ENCODE measurements around the gene ZNF366. TPM values are rescaled to one million over a fixed set of nuclear protein-coding genes. Genes with fewer than 3 reads are reported as not detected.
A peak's percentile ranks its signal among the peaks of the same experiment; 100 is the strongest.

The ZNF366 gene
- total and polyA plus RNA-seq, 2 of the 13 experiments (the other 11 are each of a cell fraction or from before 2014, with no cell fraction given): not detected

DNA sequence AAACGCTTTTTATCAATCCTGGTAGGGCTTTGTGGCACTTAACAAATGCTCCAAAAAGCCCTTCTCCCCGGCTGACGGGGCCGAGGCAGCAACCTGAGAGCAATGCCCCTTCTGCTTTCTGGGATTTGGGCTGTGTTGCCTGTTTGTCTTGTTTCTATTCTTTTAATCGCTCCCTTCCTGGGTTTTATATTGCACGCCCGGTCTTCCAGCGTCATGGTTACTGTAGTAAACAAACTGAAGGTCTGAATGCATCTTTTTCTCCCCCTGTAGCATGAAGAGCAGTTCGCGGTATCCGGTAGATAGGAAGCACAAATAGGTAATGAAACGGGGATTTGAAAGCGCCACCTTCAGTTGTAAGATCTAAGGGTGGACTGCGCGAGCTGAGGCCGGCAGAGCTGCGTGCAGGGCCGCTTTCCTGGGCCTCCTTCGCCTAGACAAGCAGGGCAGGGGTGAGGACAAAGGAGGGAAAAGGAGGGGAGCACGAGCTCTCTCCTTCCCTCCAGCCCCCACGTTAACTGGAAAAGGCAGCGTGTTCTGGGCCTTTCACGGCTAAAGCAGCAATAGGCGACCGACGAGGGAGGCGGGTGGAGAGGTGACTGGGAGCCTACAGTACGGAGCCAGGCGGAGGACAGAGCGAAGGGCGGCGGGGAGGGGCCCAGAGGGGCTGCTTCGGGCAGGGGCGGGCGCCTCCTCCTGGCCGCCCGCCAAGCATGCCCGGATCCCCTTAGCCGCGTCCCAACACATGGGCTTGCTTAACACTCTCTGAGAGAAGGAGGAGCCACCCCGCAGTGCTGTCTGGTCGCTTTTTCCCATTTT lies 49.3 kb upstream of the ZNF366 start (continued):
- TF ChIP-seq, protein P1, sequence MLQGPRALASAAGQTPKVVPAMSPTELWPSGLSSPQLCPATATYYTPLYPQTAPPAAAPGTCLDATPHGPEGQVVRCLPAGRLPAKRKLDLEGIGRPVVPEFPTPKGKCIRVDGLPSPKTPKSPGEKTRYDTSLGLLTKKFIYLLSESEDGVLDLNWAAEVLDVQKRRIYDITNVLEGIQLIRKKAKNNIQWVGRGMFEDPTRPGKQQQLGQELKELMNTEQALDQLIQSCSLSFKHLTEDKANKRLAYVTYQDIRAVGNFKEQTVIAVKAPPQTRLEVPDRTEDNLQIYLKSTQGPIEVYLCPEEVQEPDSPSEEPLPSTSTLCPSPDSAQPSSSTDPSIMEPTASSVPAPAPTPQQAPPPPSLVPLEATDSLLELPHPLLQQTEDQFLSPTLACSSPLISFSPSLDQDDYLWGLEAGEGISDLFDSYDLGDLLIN (CRISPR knock-in tag; IDR thresholded peaks at IDR 0.05; ENCODE audit: borderline replicate concordance): no peak
- TF ChIP-seq LRRFIP1 (CRISPR knock-in tag; conservative IDR thresholded peaks at IDR 0.05): no peak
- TF ChIP-seq, protein P2, sequence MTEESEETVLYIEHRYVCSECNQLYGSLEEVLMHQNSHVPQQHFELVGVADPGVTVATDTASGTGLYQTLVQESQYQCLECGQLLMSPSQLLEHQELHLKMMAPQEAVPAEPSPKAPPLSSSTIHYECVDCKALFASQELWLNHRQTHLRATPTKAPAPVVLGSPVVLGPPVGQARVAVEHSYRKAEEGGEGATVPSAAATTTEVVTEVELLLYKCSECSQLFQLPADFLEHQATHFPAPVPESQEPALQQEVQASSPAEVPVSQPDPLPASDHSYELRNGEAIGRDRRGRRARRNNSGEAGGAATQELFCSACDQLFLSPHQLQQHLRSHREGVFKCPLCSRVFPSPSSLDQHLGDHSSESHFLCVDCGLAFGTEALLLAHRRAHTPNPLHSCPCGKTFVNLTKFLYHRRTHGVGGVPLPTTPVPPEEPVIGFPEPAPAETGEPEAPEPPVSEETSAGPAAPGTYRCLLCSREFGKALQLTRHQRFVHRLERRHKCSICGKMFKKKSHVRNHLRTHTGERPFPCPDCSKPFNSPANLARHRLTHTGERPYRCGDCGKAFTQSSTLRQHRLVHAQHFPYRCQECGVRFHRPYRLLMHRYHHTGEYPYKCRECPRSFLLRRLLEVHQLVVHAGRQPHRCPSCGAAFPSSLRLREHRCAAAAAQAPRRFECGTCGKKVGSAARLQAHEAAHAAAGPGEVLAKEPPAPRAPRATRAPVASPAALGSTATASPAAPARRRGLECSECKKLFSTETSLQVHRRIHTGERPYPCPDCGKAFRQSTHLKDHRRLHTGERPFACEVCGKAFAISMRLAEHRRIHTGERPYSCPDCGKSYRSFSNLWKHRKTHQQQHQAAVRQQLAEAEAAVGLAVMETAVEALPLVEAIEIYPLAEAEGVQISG (CRISPR knock-in tag; IDR thresholded peaks at IDR 0.05): peak; percentile 70
- TF ChIP-seq DZIP1 (CRISPR knock-in tag; IDR thresholded peaks at IDR 0.05): no peak
- TF ChIP-seq ZNF513 (CRISPR knock-in tag; conservative IDR thresholded peaks at IDR 0.05): no peak
- 0 out of 2 replicates have a peak, but pooled peaks have one; percentile 30 for TF ChIP-seq ZNF501 (CRISPR knock-in tag; IDR thresholded peaks at IDR 0.05)
- TF ChIP-seq, protein P3, sequence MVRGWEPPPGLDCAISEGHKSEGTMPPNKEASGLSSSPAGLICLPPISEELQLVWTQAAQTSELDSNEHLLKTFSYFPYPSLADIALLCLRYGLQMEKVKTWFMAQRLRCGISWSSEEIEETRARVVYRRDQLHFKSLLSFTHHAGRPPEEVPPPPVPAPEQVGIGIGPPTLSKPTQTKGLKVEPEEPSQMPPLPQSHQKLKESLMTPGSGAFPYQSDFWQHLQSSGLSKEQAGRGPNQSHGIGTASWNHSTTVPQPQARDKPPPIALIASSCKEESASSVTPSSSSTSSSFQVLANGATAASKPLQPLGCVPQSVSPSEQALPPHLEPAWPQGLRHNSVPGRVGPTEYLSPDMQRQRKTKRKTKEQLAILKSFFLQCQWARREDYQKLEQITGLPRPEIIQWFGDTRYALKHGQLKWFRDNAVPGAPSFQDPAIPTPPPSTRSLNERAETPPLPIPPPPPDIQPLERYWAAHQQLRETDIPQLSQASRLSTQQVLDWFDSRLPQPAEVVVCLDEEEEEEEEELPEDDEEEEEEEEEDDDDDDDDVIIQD (CRISPR knock-in tag; IDR thresholded peaks at IDR 0.05; ENCODE audit: low read depth): no peak
- TF ChIP-seq CCAR2 (optimal IDR thresholded peaks at IDR 0.05; ENCODE audit: low read depth, low read length): no peak
- TF ChIP-seq FUBP1 (CRISPR knock-in tag; IDR thresholded peaks at IDR 0.05; ENCODE audit: borderline replicate concordance): no peak

Data from HepG2 (cell line).